Breast epithelium (tissue), 3 donors: ENCODE results near the gene IRF2BPL.

ENCODE experiments used
- CTCF ChIP-seq, 3 donors: fragments of 450-650 bp; IDR thresholded peaks; one replicate each; pipeline ENCODE4 v1.5.1; 2016 to 2017; ENCODE audit warnings: antibody characterized with exemption in 3 of 3, mild to moderate bottlenecking in 3 of 3, moderate library complexity in 3 of 3
- POLR2A ChIP-seq: fragments of 450-650 bp; IDR thresholded peaks from one replicate; pipeline ENCODE4 v1.6.1; 2016; ENCODE audit warnings: antibody characterized with exemption, mild to moderate bottlenecking, moderate library complexity

GRCh38 chr14:77002889-77003288, 25.6 kb downstream of the IRF2BPL start:
- TF ChIP-seq CTCF (IDR thresholded peaks at IDR 0.05), result no peak
- TF ChIP-seq POLR2A, result no peak
